Upper lobe of left lung (tissue), 6 donors: ENCODE results near the gene XIST. TPM values are rescaled to one million over a fixed set of nuclear protein-coding genes. Genes with fewer than 3 reads are reported as not detected.
"Not testable (repeated sequence)": the region's sequence is repeated elsewhere in the genome, so short reads cannot be mapped to it uniquely, and the experiment has no call there.

Experiments used
- ATAC-seq, 2 donors: fragments of 200-7000 bp; cut with Tn5 transposase; one replicate each; pipeline ENCODE4 v1.9.1; 2022; ENCODE audit warnings: mild to moderate bottlenecking in 2 of 2, moderate library complexity in 2 of 2; ENCODE audit not compliant: low FRiP score in 2 of 2
- DNase-seq, 2 donors: peaks; one replicate each; pipeline ENCODE4 v3.0.0-alpha.2; 2019 to 2020
- H3K27ac ChIP-seq, 4 donors: fragments of 200-600 bp; sonication (generic); one replicate each; pipeline ENCODE4 v1.5.1; 2016 to 2019
- H3K27me3 ChIP-seq, 4 donors: fragments of 200-600 bp; sonication (generic); one replicate each; pipeline ENCODE4 v1.5.1; 2017 to 2019
- H3K36me3 ChIP-seq, 4 donors: fragments of 200-600 bp; sonication (generic); one replicate each; pipeline ENCODE4 v1.5.1; 2016 to 2019
- H3K4me1 ChIP-seq, 4 donors: fragments of 200-600 bp; sonication (generic); one replicate each; pipeline ENCODE4 v1.5.1; 2018 to 2019
- H3K4me3 ChIP-seq, 4 donors: fragments of 200-600 bp; sonication (generic); one replicate each; pipeline ENCODE4 v1.5.1; 2017 to 2019; ENCODE audit warnings: mild to moderate bottlenecking in 2 of 4, moderate library complexity in 1 of 4
- H3K9me3 ChIP-seq, 4 donors: fragments of 200-600 bp; sonication (generic); one replicate each; pipeline ENCODE4 v1.5.1; 2018 to 2019
- CTCF ChIP-seq, 6 experiments: fragments of 450-650 bp in 4 of 6; fragments of 200-600 bp in 2 of 6; sonication (generic) in 2 of 6; IDR thresholded peaks; one replicate each; pipeline ENCODE4 v1.5.1; 2016 to 2019; ENCODE audit warnings: antibody characterized with exemption in 6 of 6
- EP300 ChIP-seq, 4 donors: sonication (generic); formaldehyde crosslinking; IDR thresholded peaks; one replicate each; pipeline ENCODE4 v1.5.1; 2017; ENCODE audit warnings: antibody characterized with exemption in 4 of 4, control low read depth in 2 of 4
- POLR2A ChIP-seq, 4 donors: fragments of 450-650 bp; IDR thresholded peaks; one replicate each; pipeline ENCODE4 v1.5.1; 2016 to 2017; ENCODE audit warnings: antibody characterized with exemption in 4 of 4, mild to moderate bottlenecking in 2 of 4
- POLR2AphosphoS5 ChIP-seq, 2 donors: sonication (generic); formaldehyde crosslinking; IDR thresholded peaks; one replicate each; pipeline ENCODE4 v1.5.1; 2017; ENCODE audit warnings: antibody characterized with exemption in 2 of 2
- WGBS, 2 donors: methylation state at CpG; one replicate each; pipeline ENCODE4 v1.1.5; 2017 to 2018; 5-methylcytosine and 5-hydroxymethylcytosine counted together
- total RNA-seq, 6 donors: library from RNA; depleted of rRNA in 4 of 6; stranded (reverse); fragments of >200 nt in 4 of 6; gene quantifications; one replicate each; pipeline versions ENCODE4 v1.1.0 to v1.2.1, GENCODE V29; 2016 to 2021
- donor health status: DM: no; HTN: no; CAD: no; lungs with moderate emphysema.
- donor health status: DM: no; HTN: yes; CAD: no; lungs with severe emphysema.

Gene XIST
- total RNA-seq: 100 to 1,000 TPM in 3 of 6 donors, under 1 TPM in 3; under 0.01 to 402 (median 93.3) TPM

- peak in 1 of 2 donors; percentile 73 for DNase-seq
Measured at GRCh38 chrX:73852467-73852866, at the start of gene XIST. XIST (minus strand) TSS chrX:73852714.

GRCh38 chrX:73898315-73898714, 45.8 kb upstream of the XIST start:
- not testable (repeated sequence) for H3K27me3 ChIP-seq, H3K9me3 ChIP-seq, H3K4me1 ChIP-seq, H3K36me3 ChIP-seq, H3K4me3 ChIP-seq, DNase-seq, ATAC-seq, H3K27ac ChIP-seq
- WGBS, 2 donors: 83 to 92% methylated on average over 3 of the region's 3 CpGs

More at GRCh38 chrX:73852467-73852866, at the start of gene XIST:
- H3K4me1 ChIP-seq: peaks cover 0 to 16% (median 1%) of the 10 kb centered on the region in 4 donors
- TF ChIP-seq POLR2A (IDR thresholded peaks at IDR 0.05): no peak
- TF ChIP-seq POLR2AphosphoS5 (IDR thresholded peaks at IDR 0.05): peak; percentile 78 to 88
- TF ChIP-seq CTCF (IDR thresholded peaks at IDR 0.05): no peak
- TF ChIP-seq EP300 (IDR thresholded peaks at IDR 0.05): no peak
- 32 to 95% methylated on average over 8 of the region's 8 CpGs for WGBS, 2 donors
- ATAC-seq: no peak
- H3K4me3 ChIP-seq: peak within 1 kb of the TSS in 2 of 4 donors; percentile 18 to 49
- H3K27ac ChIP-seq: peak within 1 kb of the TSS in 2 of 4 donors; percentile 50 to 88
- no peaks in the 10 kb centered on the region for H3K36me3 ChIP-seq
- H3K27me3 ChIP-seq: no peaks in the 10 kb centered on the region
- H3K9me3 ChIP-seq: no peaks in the 10 kb centered on the region

GRCh38 chrX:73892515-73893090, 40.1 kb upstream of the XIST start:
- H3K4me3 ChIP-seq, DNase-seq, H3K9me3 ChIP-seq, H3K27me3 ChIP-seq, ATAC-seq, H3K36me3 ChIP-seq, H3K4me1 ChIP-seq, H3K27ac ChIP-seq: not testable (repeated sequence)
- 68% methylated on average over 14 of the region's 14 CpGs; no CpG with 5 or more reads in 1 of the 2 donors for WGBS, 2 donors

GRCh38 chrX:73882260-73882659, 29.7 kb upstream of the XIST start:
- peaks cover 0 to 24% (median 3%) of the 10 kb centered on the region in 4 donors for H3K9me3 ChIP-seq
- not testable (repeated sequence) for H3K27me3 ChIP-seq, H3K4me1 ChIP-seq, H3K4me3 ChIP-seq, H3K27ac ChIP-seq, ATAC-seq, H3K36me3 ChIP-seq
- 91 to 100% methylated on average over 2 to 17 of the region's 24 CpGs for WGBS, 2 donors
- peak in 1 of 2 donors; percentile 49 for DNase-seq

- no peaks in the 10 kb centered on the region for H3K4me1 ChIP-seq
- H3K27me3 ChIP-seq: no peaks in the 10 kb centered on the region
- H3K9me3 ChIP-seq: peaks cover 0 to 24% (median 3%) of the 10 kb centered on the region in 4 donors
- ATAC-seq (no peak), DNase-seq (no peak)
- no peak overlapping the region for H3K27ac ChIP-seq
- no peak overlapping the region for H3K4me3 ChIP-seq
- TF ChIP-seq EP300 (IDR thresholded peaks at IDR 0.05) (no peak), POLR2A (IDR thresholded peaks at IDR 0.05) (no peak), POLR2AphosphoS5 (IDR thresholded peaks at IDR 0.05) (no peak), CTCF (IDR thresholded peaks at IDR 0.05) (no peak)
- H3K36me3 ChIP-seq: no peaks in the 10 kb centered on the region
Measured at GRCh38 chrX:73877687-73878086, 25.2 kb upstream of the XIST start.

GRCh38 chrX:73876911-73877310, 24.4 kb upstream of the XIST start:
- Histone ChIP-seq H3K9me3 (peaks cover 0 to 24% (median 3%) of the 10 kb centered on the region in 4 donors), H3K4me3 (no peak overlapping the region), H3K36me3 (no peaks in the 10 kb centered on the region), H3K27ac (no peak overlapping the region), H3K4me1 (no peaks in the 10 kb centered on the region), H3K27me3 (no peaks in the 10 kb centered on the region)
- no peak for TF ChIP-seq POLR2A (IDR thresholded peaks at IDR 0.05)
- WGBS, 2 donors: 94% methylated on average over 2 of the region's 2 CpGs; no CpG with 5 or more reads in 1 of the 2 donors
- DNase-seq (no peak), ATAC-seq (peak in 1 of 2 donors; percentile 47)

- Histone ChIP-seq H3K27ac (no peak overlapping the region), H3K4me3 (no peak overlapping the region), H3K27me3 (no peaks in the 10 kb centered on the region), H3K36me3 (no peaks in the 10 kb centered on the region), H3K4me1 (no peaks in the 10 kb centered on the region), H3K9me3 (no peaks in the 10 kb centered on the region)
- no peak for TF ChIP-seq POLR2A (IDR thresholded peaks at IDR 0.05)
- 80% methylated on average over 1 of the region's 1 CpG; no CpG with 5 or more reads in 1 of the 2 donors for WGBS, 2 donors
- DNase-seq (no peak), ATAC-seq (no peak)
Measured at GRCh38 chrX:73868916-73869315, 16.4 kb upstream of the XIST start.
